ENCODE results near the gene CASP4.

GRCh38 chr11:104979839-104980238, 11.5 kb upstream of the CASP4 start:
- TF ChIP-seq TAF1 (IDR thresholded peaks at IDR 0.05; ENCODE audit: borderline replicate concordance, low read depth, low read length) (no peak), POLR2A (IDR thresholded peaks at IDR 0.05; ENCODE audit: low read depth, low read length) (no peak)

Data from GM12892 (cell line).